ENCODE data around the gene APBA1. TPM values are rescaled to one million over a fixed set of nuclear protein-coding genes. Genes with fewer than 3 reads are reported as not detected.

APBA1 gene
- total RNA-seq, 1 experiment from 2014 or later, result 0.05 TPM

DNA sequence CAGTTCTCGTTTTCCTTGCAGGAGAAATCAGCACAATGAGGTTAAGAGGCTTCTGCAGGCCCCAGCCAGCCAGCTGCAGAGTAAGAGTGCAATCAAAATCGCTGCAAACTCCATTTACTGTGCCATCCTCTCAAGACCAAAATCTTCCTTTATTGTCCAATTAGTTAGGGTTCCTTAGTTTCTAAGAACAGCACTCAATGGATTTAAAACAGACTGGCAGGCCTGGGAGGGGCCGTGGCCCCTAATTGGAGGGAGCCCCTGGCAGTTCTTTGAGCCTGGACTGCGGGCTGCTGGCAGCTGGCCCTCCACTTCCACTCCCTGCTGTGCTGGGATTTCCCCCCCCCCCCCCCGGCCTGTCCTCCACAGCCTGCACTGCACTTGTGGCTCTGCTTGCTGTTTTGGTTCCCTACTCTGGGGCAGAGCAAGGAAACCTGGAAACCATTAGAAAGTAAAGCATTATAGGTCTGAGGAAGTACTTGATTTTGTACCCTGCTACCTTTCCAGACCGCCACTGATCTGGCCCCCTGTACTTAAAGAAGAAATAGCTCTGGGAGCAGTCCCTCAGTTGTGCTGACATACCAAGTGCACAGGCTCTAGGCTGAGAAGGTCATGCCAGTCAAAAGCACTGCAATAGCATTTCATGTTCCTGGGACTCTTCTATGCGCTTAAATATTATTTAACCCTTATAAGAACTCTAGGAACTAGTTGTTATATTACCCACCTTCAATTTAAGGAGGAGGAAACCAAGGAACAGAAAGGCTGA lies 129.0 kb downstream of the APBA1 start:
- Histone ChIP-seq H3K4me3 (ENCODE audit: low read depth in 2 of 2, low read length in 2 of 2) (no peak overlapping the region), H3K9me3 (ENCODE audit: control insufficient read depth, insufficient read depth, low read depth, low read length) (no peaks in the 10 kb centered on the region), H3K36me3 (ENCODE audit: control insufficient read depth, insufficient read depth, low read length) (no peaks in the 10 kb centered on the region), H3K4me1 (ENCODE audit: control insufficient read depth, insufficient read depth, low read length) (no peaks in the 10 kb centered on the region), H3K27me3 (ENCODE audit: control insufficient read depth, insufficient read depth, low read length) (no peaks in the 10 kb centered on the region), H3K27ac (ENCODE audit: low read length) (no peak overlapping the region)
- ATAC-seq (no peak), DNase-seq (ENCODE audit: low read depth, low spot score) (no peak)
- intact Hi-C loops (cut with micrococcal nuclease; ENCODE audit: unreplicated experiment) (no loop called here), in situ Hi-C loops (cut with HindIII; ENCODE audit: low pct_unique_long_range_greater_than_20kb, low sequenced_read_pairs) (no loop called here)
- TF ChIP-seq TCF7L2 (IDR thresholded peaks at IDR 0.05; ENCODE audit: low read depth, low read length) (no peak), SIN3A (IDR thresholded peaks at IDR 0.05; ENCODE audit: borderline replicate concordance, insufficient read depth, low read depth, low read length) (no peak), POLR2AphosphoS5 (IDR thresholded peaks at IDR 0.05; ENCODE audit: low read depth, low read length) (no peak)
- TF ChIP-seq, protein P1, sequence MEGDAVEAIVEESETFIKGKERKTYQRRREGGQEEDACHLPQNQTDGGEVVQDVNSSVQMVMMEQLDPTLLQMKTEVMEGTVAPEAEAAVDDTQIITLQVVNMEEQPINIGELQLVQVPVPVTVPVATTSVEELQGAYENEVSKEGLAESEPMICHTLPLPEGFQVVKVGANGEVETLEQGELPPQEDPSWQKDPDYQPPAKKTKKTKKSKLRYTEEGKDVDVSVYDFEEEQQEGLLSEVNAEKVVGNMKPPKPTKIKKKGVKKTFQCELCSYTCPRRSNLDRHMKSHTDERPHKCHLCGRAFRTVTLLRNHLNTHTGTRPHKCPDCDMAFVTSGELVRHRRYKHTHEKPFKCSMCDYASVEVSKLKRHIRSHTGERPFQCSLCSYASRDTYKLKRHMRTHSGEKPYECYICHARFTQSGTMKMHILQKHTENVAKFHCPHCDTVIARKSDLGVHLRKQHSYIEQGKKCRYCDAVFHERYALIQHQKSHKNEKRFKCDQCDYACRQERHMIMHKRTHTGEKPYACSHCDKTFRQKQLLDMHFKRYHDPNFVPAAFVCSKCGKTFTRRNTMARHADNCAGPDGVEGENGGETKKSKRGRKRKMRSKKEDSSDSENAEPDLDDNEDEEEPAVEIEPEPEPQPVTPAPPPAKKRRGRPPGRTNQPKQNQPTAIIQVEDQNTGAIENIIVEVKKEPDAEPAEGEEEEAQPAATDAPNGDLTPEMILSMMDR (IDR thresholded peaks at IDR 0.05), result no peak
- TF ChIP-seq, protein P2, sequence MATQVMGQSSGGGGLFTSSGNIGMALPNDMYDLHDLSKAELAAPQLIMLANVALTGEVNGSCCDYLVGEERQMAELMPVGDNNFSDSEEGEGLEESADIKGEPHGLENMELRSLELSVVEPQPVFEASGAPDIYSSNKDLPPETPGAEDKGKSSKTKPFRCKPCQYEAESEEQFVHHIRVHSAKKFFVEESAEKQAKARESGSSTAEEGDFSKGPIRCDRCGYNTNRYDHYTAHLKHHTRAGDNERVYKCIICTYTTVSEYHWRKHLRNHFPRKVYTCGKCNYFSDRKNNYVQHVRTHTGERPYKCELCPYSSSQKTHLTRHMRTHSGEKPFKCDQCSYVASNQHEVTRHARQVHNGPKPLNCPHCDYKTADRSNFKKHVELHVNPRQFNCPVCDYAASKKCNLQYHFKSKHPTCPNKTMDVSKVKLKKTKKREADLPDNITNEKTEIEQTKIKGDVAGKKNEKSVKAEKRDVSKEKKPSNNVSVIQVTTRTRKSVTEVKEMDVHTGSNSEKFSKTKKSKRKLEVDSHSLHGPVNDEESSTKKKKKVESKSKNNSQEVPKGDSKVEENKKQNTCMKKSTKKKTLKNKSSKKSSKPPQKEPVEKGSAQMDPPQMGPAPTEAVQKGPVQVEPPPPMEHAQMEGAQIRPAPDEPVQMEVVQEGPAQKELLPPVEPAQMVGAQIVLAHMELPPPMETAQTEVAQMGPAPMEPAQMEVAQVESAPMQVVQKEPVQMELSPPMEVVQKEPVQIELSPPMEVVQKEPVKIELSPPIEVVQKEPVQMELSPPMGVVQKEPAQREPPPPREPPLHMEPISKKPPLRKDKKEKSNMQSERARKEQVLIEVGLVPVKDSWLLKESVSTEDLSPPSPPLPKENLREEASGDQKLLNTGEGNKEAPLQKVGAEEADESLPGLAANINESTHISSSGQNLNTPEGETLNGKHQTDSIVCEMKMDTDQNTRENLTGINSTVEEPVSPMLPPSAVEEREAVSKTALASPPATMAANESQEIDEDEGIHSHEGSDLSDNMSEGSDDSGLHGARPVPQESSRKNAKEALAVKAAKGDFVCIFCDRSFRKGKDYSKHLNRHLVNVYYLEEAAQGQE (IDR thresholded peaks at IDR 0.05; ENCODE audit: insufficient read depth in 1 of 2, low read depth in 2 of 2, low read length in 1 of 2), result no peak
- ChIA-PET CTCF (no interaction called here), POLR2A (interaction anchor here (0.5 kb wide), 1 partner anchor 1103 kb away, joined by 6 read pairs; no protein-coding TSS in a partner anchor)
- no TSS peak for BruUV-seq (replicated peaks)

DNA sequence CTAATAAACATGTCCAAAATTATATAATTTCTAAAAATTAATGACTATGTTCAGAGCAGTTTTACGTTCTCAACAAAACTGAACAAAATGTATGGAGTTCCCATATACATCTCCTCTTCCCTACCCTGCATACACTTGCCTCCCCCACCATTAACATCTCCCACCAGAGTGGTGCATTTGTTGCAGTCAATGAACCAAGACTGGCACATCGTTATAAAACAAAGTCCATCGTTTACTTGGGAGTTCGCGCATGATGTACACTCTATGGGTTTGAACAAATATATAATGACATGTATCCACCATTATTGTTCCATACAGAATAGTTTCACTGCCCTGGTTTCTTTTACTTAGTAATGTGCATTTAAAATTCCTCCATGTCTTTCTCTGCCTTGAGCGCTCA lies 130.1 kb downstream of the APBA1 start:
- no peak overlapping the region for H3K4me3 ChIP-seq (ENCODE audit: low read depth in 2 of 2, low read length in 2 of 2)
- BruUV-seq (replicated peaks), result no TSS peak
- no peak overlapping the region for H3K27ac ChIP-seq (ENCODE audit: low read length)
- H3K9me3 ChIP-seq (ENCODE audit: control insufficient read depth, insufficient read depth, low read depth, low read length), result no peaks in the 10 kb centered on the region
- CTCF ChIA-PET, result no interaction called here
- H3K36me3 ChIP-seq (ENCODE audit: control insufficient read depth, insufficient read depth, low read length), result no peaks in the 10 kb centered on the region
- in situ Hi-C loops (cut with HindIII; ENCODE audit: low pct_unique_long_range_greater_than_20kb, low sequenced_read_pairs) (no loop called here), intact Hi-C loops (cut with micrococcal nuclease; ENCODE audit: unreplicated experiment) (no loop called here)
- POLR2A ChIA-PET, result no interaction called here
- no peak for ATAC-seq
- no peaks in the 10 kb centered on the region for H3K4me1 ChIP-seq (ENCODE audit: control insufficient read depth, insufficient read depth, low read length)
- no peak for DNase-seq (ENCODE audit: low read depth, low spot score)
- TF ChIP-seq TCF7L2 (IDR thresholded peaks at IDR 0.05; ENCODE audit: low read depth, low read length) (no peak), SIN3A (IDR thresholded peaks at IDR 0.05; ENCODE audit: borderline replicate concordance, insufficient read depth, low read depth, low read length) (no peak), POLR2AphosphoS5 (IDR thresholded peaks at IDR 0.05; ENCODE audit: low read depth, low read length) (no peak)
- TF ChIP-seq, protein P1 (IDR thresholded peaks at IDR 0.05), result no peak
- TF ChIP-seq, protein P2 (IDR thresholded peaks at IDR 0.05; ENCODE audit: insufficient read depth in 1 of 2, low read depth in 2 of 2, low read length in 1 of 2), result no peak
- no peaks in the 10 kb centered on the region for H3K27me3 ChIP-seq (ENCODE audit: control insufficient read depth, insufficient read depth, low read length)
